ENCODE data around the gene MATN3. TPM values are rescaled to one million over a fixed set of nuclear protein-coding genes. Genes with fewer than 3 reads are reported as not detected.

MATN3 gene
- total and polyA plus RNA-seq, 2 of the 8 experiments (the other 6 are each of a cell fraction or from before 2014, with no cell fraction given) = 3.0 to 9.9 TPM

- no peak for TF ChIP-seq CHD7 (IDR thresholded peaks at IDR 0.05; ENCODE audit: insufficient replicate concordance, low read length)
These were observed 18.7 kb downstream of the MATN3 start (continued) for GRCh38 chr2:19993731-19994130.

Measured in H1 (cell line).